ENCODE measurements around the gene EMC10.

DNA sequence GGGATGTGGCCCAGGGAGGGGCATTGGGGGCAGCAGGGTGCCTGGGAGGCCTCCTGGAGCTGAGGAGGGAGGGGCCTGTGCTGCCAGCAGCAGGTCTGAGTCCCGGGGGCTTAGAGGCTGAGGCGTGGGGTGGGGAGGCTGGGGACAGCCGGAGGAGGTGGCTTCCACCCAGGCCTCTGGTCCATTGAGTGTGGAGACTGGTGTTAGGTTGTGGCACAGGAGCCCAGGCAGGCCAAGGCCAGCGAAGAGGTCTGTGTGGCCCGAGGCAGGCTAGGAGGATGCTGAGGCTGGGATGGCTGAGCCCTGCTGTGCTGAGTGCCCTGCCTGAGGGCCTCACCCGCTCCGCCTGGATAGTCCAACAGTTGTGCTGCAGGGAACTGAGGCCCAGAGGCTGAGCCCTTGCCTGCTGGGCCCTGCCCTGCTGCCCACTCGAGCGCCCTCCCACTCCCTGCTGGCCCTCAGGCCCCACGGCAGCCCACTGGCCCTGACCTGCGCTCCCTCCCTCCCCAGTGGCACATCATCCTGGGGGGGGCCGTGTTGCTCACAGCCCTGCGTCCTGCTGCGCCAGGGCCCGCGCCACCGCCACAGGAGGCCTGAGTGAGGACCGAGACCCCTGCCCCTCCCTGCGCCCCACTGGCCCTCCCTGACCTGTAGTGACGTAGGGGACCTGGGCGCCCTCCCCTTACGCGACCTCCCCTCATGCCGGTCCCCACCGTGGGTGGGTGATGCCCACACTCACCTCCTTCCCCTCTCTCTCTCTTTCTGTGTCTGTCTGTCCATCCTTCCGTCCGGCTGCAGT, 5.2 kb downstream of the EMC10 start:
- TF ChIP-seq POLR2AphosphoS5 (IDR thresholded peaks at IDR 0.05; ENCODE audit: low read depth, low read length) (no peak), TAF1 (IDR thresholded peaks at IDR 0.05; ENCODE audit: borderline replicate concordance, insufficient read depth, low read length) (no peak), SIN3A (IDR thresholded peaks at IDR 0.05; ENCODE audit: borderline replicate concordance, insufficient read depth, low read length) (no peak)
- TF ChIP-seq, protein P1, sequence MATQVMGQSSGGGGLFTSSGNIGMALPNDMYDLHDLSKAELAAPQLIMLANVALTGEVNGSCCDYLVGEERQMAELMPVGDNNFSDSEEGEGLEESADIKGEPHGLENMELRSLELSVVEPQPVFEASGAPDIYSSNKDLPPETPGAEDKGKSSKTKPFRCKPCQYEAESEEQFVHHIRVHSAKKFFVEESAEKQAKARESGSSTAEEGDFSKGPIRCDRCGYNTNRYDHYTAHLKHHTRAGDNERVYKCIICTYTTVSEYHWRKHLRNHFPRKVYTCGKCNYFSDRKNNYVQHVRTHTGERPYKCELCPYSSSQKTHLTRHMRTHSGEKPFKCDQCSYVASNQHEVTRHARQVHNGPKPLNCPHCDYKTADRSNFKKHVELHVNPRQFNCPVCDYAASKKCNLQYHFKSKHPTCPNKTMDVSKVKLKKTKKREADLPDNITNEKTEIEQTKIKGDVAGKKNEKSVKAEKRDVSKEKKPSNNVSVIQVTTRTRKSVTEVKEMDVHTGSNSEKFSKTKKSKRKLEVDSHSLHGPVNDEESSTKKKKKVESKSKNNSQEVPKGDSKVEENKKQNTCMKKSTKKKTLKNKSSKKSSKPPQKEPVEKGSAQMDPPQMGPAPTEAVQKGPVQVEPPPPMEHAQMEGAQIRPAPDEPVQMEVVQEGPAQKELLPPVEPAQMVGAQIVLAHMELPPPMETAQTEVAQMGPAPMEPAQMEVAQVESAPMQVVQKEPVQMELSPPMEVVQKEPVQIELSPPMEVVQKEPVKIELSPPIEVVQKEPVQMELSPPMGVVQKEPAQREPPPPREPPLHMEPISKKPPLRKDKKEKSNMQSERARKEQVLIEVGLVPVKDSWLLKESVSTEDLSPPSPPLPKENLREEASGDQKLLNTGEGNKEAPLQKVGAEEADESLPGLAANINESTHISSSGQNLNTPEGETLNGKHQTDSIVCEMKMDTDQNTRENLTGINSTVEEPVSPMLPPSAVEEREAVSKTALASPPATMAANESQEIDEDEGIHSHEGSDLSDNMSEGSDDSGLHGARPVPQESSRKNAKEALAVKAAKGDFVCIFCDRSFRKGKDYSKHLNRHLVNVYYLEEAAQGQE (IDR thresholded peaks at IDR 0.05; ENCODE audit: insufficient read depth in 1 of 2, low read depth in 2 of 2, low read length in 2 of 2) = no peak
